Measurements from ENCODE around the gene PPFIBP2.

The PPFIBP2 gene

DNA sequence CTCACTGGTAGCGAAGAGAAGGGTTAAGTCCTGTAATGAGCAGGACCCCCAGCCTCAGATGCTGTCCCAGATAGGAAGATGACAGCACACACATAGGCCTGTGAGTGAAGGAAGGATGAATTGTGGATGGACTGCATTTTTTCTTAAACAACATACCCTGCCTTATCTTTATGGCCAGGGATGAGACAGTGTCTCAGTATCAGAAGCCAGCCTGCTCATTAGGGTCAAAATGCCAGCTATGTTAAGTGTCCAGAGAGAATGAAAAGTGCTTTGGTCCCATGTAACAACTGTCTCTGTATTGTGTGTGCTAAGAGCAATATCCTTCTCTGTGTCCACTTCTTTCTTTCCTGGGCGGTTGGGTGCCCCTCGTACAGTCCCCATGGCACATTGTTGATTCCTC, 30.2 kb downstream of the PPFIBP2 start:
- no peak for TF ChIP-seq ZFX (IDR thresholded peaks at IDR 0.05)
- no peak for TF ChIP-seq CTCF (conservative IDR thresholded peaks at IDR 0.05)

DNA sequence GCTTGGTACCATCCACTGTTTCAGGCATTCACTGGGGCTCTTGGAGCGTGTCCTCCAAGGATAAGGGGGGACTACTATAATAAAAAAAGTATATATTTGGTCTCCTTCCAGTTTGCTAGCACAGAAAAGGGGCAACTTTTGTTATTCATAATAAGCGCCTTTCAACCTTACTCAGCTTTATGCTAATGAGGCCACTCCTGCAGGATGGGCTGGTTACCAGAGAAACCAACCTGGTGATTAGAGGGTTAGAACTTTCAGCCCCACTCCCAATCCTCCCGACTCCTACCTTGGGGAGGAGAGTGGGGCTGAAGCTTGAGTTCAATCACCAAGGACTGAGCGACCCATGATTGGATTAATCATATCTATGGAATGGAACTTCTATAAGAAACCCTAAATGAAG, 31.8 kb downstream of the PPFIBP2 start:
- peak overlapping the region; percentile 46; the same call in 1 of the 2 replicates for H3K27ac ChIP-seq
- TF ChIP-seq CTCF (conservative IDR thresholded peaks at IDR 0.05), result no peak
- no peak for TF ChIP-seq ZFX (IDR thresholded peaks at IDR 0.05)

More for the DNA sequence above, 30.2 kb downstream of the PPFIBP2 start:
- H3K27ac ChIP-seq, result peak overlapping the region; percentile 76

- peak overlapping the region; percentile 5; the same call in 1 of the 2 replicates for H3K27ac ChIP-seq
- TF ChIP-seq CTCF (conservative IDR thresholded peaks at IDR 0.05) (no peak), ZFX (IDR thresholded peaks at IDR 0.05) (no peak)
Measured at GRCh38 chr11:7546324-7546791, 32.6 kb downstream of the PPFIBP2 start.

GRCh38 chr11:7547687-7548086, 33.9 kb downstream of the PPFIBP2 start:
- H3K27ac ChIP-seq, result 0 out of 2 replicates have a peak overlapping the region, but pooled peaks have one; percentile 5
- TF ChIP-seq ZFX (IDR thresholded peaks at IDR 0.05) (no peak), CTCF (conservative IDR thresholded peaks at IDR 0.05) (no peak)

GRCh38 chr11:7548659-7549274, 35.0 kb downstream of the PPFIBP2 start:
- no peak overlapping the region; the same call in 1 of the 2 replicates for H3K27ac ChIP-seq
- TF ChIP-seq ZFX (IDR thresholded peaks at IDR 0.05) (no peak), CTCF (conservative IDR thresholded peaks at IDR 0.05) (peak; percentile 44)

GRCh38 chr11:7549681-7550080, 35.9 kb downstream of the PPFIBP2 start:
- TF ChIP-seq CTCF (conservative IDR thresholded peaks at IDR 0.05) (no peak), ZFX (IDR thresholded peaks at IDR 0.05) (no peak)
- no peak overlapping the region for H3K27ac ChIP-seq

- TF ChIP-seq CTCF (conservative IDR thresholded peaks at IDR 0.05) (no peak), ZFX (IDR thresholded peaks at IDR 0.05) (no peak)
- no peak overlapping the region for H3K27ac ChIP-seq
Measured at GRCh38 chr11:7551571-7551970, 37.8 kb downstream of the PPFIBP2 start.
